ENCODE results near the gene L3MBTL2.

L3MBTL2 gene

GRCh38 chr22:41238570-41239442 lies 33.7 kb downstream of the L3MBTL2 start:
- no peaks in the 10 kb centered on the region for H3K9me2 ChIP-seq (replicated peaks; ENCODE audit: insufficient read depth, low read length)
- H3K9me3 ChIP-seq (replicated peaks; ENCODE audit: insufficient read depth, low read length) = no peaks in the 10 kb centered on the region
- no peaks in the 10 kb centered on the region for H3K36me3 ChIP-seq (replicated peaks; ENCODE audit: insufficient read depth, low read length)
- H3K9ac ChIP-seq (ENCODE audit: low read length) = no peak overlapping the region
- H2AFZ ChIP-seq (ENCODE audit: low read length) = no peak overlapping the region
- H4K20me1 ChIP-seq (ENCODE audit: insufficient read depth, low read length) = no peaks in the 10 kb centered on the region
- H3K4me1 ChIP-seq (ENCODE audit: low read length) = 0 out of 2 replicates have a peak, but pooled peaks cover 6% of the 10 kb centered on the region
- no peak for DNase-seq
- no peaks in the 10 kb centered on the region for H3K79me2 ChIP-seq (ENCODE audit: low read length)
- no peak overlapping the region for H3K4me3 ChIP-seq (ENCODE audit: low read length)
- peaks cover 4% of the 10 kb centered on the region; the same call in 1 of the 2 replicates for H3F3A ChIP-seq (ENCODE audit: insufficient read depth, low read length)
- H3K27me3 ChIP-seq (replicated peaks; ENCODE audit: insufficient read depth, low read length) = no peaks in the 10 kb centered on the region
- no peak overlapping the region for H3K27ac ChIP-seq (ENCODE audit: low read length)
- no peak for TF ChIP-seq EZH2phosphoT487 (IDR thresholded peaks at IDR 0.05; ENCODE audit: low read length)
- TF ChIP-seq, protein P1, sequence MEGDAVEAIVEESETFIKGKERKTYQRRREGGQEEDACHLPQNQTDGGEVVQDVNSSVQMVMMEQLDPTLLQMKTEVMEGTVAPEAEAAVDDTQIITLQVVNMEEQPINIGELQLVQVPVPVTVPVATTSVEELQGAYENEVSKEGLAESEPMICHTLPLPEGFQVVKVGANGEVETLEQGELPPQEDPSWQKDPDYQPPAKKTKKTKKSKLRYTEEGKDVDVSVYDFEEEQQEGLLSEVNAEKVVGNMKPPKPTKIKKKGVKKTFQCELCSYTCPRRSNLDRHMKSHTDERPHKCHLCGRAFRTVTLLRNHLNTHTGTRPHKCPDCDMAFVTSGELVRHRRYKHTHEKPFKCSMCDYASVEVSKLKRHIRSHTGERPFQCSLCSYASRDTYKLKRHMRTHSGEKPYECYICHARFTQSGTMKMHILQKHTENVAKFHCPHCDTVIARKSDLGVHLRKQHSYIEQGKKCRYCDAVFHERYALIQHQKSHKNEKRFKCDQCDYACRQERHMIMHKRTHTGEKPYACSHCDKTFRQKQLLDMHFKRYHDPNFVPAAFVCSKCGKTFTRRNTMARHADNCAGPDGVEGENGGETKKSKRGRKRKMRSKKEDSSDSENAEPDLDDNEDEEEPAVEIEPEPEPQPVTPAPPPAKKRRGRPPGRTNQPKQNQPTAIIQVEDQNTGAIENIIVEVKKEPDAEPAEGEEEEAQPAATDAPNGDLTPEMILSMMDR (IDR thresholded peaks at IDR 0.05; ENCODE audit: low read length) = no peak
- H3K4me2 ChIP-seq (ENCODE audit: low read depth, low read length) = no peak overlapping the region

DNA sequence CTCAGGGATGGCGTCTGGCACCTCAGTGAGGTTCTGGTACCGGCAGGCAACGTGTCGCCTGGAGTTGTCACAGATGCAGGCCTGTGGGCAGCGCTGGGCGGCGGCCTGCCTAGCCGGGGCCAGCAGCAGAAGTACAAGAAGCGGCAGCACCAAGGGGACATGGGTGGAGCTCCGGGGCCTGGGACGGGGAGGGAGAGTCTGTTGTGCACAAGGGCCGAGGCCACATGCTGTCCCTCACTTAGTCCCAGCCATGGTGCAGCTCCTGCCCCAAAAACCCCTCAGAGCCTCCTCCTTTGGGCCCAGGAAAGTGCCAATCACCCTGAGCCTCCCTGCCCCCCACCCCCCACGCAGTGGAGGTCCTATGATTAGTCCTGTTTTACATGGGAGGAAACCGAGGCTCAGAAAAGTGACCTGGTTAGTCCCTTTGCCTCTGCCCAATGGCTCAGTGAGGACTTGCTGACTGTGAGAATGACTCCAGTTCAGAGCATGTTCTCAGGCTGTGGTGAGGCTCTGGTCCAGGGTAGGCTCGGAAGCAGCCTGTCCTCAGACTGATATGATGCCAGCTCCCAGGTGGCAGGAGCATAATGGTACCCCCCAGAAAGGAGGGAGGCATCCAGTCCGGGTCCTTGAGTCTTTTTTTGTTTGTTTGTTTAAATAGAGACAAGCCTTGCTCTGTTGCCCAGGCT lies 34.5 kb downstream of the L3MBTL2 start:
- 0 out of 2 replicates have a peak, but pooled peaks cover 6% of the 10 kb centered on the region for H3K4me1 ChIP-seq (ENCODE audit: low read length)
- no peaks in the 10 kb centered on the region for H4K20me1 ChIP-seq (ENCODE audit: insufficient read depth, low read length)
- H3K27me3 ChIP-seq (replicated peaks; ENCODE audit: insufficient read depth, low read length) = no peaks in the 10 kb centered on the region
- no peaks in the 10 kb centered on the region for H3K9me2 ChIP-seq (replicated peaks; ENCODE audit: insufficient read depth, low read length)
- no peaks in the 10 kb centered on the region for H3K9me3 ChIP-seq (replicated peaks; ENCODE audit: insufficient read depth, low read length)
- H3K4me2 ChIP-seq (ENCODE audit: low read depth, low read length) = no peak overlapping the region
- H2AFZ ChIP-seq (ENCODE audit: low read length) = no peak overlapping the region
- no peak overlapping the region for H3K27ac ChIP-seq (ENCODE audit: low read length)
- no peaks in the 10 kb centered on the region for H3K36me3 ChIP-seq (replicated peaks; ENCODE audit: insufficient read depth, low read length)
- H3K9ac ChIP-seq (ENCODE audit: low read length) = no peak overlapping the region
- H3K4me3 ChIP-seq (ENCODE audit: low read length) = no peak overlapping the region
- H3K79me2 ChIP-seq (ENCODE audit: low read length) = no peaks in the 10 kb centered on the region
- TF ChIP-seq EZH2 (optimal IDR thresholded peaks at IDR 0.05; ENCODE audit: low read depth, low read length) = no peak
- TF ChIP-seq EZH2phosphoT487 (IDR thresholded peaks at IDR 0.05; ENCODE audit: low read length) = no peak
- TF ChIP-seq, protein P1 (IDR thresholded peaks at IDR 0.05; ENCODE audit: low read length) = no peak
- DNase-seq = no peak
- H3F3A ChIP-seq (ENCODE audit: insufficient read depth, low read length) = peaks cover 4% of the 10 kb centered on the region; the same call in 1 of the 2 replicates

DNA sequence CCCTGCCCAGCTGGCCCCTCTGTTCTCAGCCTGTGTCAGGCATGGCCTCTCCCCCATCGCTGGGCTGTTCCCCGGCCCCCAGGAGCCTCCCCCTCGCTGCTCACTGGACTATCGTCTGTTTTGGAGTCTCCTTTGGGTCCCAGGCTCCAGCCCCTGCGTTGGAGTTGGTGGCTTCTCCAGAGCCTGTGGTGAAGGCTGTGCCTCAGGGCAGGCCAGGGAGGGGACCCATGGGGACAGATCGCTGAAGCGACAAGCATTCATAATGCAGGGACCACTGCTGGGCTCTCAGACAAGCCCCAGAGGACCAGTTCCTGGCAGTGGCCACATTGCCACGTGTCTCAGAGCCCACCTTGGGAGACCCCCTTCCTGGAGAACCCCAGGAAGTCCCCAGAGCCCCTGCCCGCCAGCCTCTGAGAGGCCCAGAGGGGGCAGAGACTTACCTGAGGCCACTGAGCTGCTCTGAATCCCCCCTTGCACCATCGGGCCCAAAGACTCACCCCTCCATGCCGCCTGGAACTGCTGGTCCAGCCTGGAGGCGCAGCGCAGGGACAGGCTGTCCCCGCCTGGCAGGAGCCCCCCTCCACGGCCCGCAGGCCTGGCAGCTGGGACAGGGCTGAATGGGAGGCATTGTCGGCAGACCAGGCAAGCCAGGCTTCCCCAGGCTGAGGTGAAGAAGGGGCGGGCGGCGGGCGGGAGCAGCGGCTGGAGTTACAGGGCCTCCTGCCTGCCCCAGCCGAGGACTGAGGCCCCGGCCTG lies 35.4 kb downstream of the L3MBTL2 start, which contains the start of gene CHADL:
Gene CHADL, minus strand, starts transcription at position 555 of the 756 bp plus-strand sequence. Its CDS starts 50 bp downstream, at position 505.
- no peak within 1 kb of the TSS for H3K27ac ChIP-seq (ENCODE audit: low read length)
- no peaks in the 10 kb centered on the region for H3K79me2 ChIP-seq (ENCODE audit: low read length)
- H4K20me1 ChIP-seq (ENCODE audit: insufficient read depth, low read length) = no peaks in the 10 kb centered on the region
- TF ChIP-seq EZH2 (optimal IDR thresholded peaks at IDR 0.05; ENCODE audit: low read depth, low read length) (no peak), EZH2phosphoT487 (IDR thresholded peaks at IDR 0.05; ENCODE audit: low read length) (no peak)
- TF ChIP-seq, protein P1 (IDR thresholded peaks at IDR 0.05; ENCODE audit: low read length) = no peak
- no peak within 1 kb of the TSS for H3K4me3 ChIP-seq (ENCODE audit: low read length)
- H3F3A ChIP-seq (ENCODE audit: insufficient read depth, low read length) = peaks cover 4% of the 10 kb centered on the region
- H3K4me1 ChIP-seq (ENCODE audit: low read length) = 0 out of 2 replicates have a peak, but pooled peaks cover 6% of the 10 kb centered on the region
- no peak within 1 kb of the TSS for H3K4me2 ChIP-seq (ENCODE audit: low read depth, low read length)
- no peak for DNase-seq
- H3K27me3 ChIP-seq (replicated peaks; ENCODE audit: insufficient read depth, low read length) = no peaks in the 10 kb centered on the region
- no peaks in the 10 kb centered on the region for H3K9me3 ChIP-seq (replicated peaks; ENCODE audit: insufficient read depth, low read length)
- H3K9me2 ChIP-seq (replicated peaks; ENCODE audit: insufficient read depth, low read length) = no peaks in the 10 kb centered on the region
- no peaks in the 10 kb centered on the region for H3K36me3 ChIP-seq (replicated peaks; ENCODE audit: insufficient read depth, low read length)
- H3K9ac ChIP-seq (ENCODE audit: low read length) = no peak within 1 kb of the TSS
- H2AFZ ChIP-seq (ENCODE audit: low read length) = no peak within 1 kb of the TSS

All from MM.1S (cell line).